NCI-H446 (cell line): ENCODE data around the gene EVI5.
"Not testable (repeated sequence)": the region's sequence is repeated elsewhere in the genome, so short reads cannot be mapped to it uniquely, and the experiment has no call there.

ENCODE experiments used
- DNase-seq, 2 experiments: peaks; one replicate each; lab custom pipeline; 2025; lab: John Stamatoyannopoulos, UW

EVI5 gene

DNA sequence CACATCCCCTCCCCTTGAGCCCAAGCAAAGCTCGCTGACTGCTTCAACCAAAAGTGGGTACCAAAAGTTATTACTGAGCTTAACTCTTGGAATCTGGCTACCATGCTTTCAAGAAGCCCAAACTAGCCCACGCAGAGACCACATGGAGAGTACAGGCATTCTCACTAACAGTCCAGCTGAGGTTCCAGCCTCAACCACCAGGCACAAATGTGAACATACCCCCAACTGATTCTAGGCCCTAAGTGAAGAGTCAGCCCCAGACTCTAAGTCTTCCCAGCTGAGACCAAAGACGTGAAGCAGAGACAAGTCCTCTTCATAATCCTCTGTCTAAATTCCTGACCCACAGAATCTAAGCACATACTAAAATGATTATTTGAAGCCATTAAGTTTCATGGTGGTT, 36.8 kb downstream of the EVI5 start:
- no peak for DNase-seq

DNA sequence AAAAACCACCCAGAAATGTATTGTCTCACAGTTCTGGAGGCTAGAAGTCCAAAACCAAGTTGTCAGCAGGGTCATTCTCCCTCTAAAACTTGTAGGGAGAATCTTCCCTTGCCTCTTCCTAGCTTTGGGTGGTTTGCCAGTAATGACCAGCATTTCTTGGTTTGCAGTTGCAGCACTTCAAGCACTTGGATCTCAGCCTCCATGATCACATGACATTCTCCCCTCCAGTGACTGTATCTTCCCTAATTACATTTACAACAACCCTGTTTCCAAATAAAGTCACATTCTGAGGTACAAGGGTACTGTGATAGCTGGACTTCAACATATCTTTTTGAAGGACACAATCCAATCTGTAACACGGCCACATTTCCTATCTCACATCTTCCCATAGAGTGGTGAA, 37.2 kb downstream of the EVI5 start:
- no peak for DNase-seq

DNA sequence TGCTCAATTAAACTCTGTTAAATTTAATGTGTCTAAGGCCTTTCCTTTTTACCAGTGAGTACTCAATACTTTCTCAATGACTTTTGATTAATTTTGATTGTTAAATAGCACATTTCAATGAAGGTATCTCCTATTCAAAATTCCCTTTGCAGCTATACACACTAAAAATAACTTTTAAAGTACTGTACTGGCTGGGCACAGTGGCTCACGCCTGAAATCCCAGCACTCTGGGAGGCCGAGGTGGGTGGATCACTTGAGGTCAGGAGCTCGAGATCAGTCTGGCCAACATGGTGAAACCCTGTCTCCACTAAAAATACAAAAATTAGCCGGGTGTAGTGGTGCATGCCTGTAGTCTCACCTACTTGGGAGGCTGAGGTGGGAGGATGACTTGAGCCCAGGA, 38.7 kb downstream of the EVI5 start:
- DNase-seq = not testable (repeated sequence)

DNA sequence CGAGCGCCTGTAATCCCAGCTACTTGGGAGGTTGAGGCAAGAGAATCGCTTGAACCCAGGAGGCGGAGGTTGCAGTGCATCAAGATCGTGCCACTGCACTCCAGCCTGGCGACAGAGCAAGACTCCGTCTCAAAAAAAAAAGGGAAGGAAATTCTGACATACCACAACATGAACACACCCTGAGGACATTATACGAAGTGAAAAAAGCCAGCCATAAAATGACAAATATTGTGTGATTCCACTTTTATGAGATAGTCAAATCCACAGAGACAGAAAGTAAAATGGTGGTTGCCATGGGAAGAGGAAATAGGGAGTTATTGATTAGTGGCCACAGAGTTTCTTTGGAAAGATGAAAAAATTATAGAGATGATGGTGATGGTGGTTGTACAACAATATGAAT, 41.7 kb downstream of the EVI5 start:
- no peak for DNase-seq

DNA sequence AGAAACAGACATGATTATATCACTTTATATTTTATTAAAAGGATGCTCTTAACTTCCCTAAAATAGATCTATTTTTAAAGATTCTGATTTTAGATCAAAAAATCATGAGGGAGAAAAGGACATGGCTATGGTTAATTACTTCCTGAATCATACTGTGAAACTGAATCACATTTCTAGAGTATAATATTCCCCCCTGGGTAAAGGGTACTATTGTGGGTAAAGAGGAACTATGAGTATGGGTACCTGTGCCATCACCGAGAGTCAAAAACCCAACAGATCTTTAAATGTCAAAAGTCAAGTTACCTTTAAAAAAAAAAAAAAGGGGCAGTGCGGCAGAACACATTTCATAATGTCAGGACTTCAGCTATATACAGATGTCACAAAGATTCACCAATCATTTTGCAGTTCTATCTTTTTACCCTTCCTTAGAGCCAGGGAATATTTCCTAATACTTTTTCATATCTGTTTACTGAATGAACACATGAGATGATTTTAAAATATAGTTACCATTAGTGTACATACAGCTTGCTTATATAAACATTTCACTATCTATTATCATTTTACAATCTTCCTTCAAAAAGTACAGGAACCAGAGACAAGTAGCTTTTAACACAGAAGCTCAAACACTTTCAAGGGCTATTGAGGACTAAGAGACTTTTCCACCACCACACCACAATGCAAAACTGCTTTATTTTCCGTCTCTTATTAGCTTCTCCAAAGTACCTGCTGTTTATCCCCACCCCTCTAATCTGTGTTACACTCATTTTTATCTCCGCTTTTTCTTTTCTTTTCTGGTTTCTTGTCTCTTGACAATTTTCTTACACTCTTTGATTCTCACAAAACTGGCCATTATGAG, 45.0 kb downstream of the EVI5 start:
- DNase-seq = no peak

DNA sequence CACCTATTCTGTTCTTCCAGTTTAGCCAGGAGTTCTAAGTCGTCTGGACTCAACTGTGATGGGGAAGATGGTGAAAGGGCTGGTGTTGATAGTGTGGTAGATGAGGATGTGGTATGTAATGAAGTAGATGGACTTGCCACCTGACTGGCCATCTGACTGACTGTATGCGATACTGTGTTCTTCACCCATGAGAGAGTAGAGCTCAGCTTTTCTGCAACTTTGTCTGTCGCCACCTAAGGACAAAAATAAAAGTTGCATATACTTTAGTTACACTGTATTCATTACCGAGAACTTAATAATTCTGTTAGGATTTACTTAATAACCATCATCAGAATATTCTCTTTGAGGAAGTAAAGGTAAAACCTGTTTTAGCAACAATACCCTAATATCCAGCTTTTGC, 48.5 kb downstream of the EVI5 start:
- DNase-seq = no peak

DNA sequence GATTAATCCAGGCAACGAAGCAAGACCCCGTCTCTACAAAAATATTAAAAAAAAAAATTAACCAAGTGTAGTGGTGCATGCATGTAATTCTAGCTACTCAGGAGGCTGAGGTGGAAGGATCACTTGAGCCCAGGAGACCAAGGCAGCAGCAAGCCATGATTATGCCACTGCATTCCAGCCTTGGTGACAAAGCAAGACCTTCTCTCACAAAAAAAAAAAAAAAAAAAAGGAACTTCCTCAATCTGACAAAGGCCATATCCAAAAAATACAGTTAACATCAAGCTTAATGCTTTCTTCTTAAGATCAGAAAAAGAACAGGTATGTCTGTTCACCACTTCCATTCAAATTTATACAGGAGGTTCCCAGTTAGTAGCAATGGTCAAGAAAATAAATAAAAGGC, 54.4 kb downstream of the EVI5 start:
- no peak for DNase-seq

DNA sequence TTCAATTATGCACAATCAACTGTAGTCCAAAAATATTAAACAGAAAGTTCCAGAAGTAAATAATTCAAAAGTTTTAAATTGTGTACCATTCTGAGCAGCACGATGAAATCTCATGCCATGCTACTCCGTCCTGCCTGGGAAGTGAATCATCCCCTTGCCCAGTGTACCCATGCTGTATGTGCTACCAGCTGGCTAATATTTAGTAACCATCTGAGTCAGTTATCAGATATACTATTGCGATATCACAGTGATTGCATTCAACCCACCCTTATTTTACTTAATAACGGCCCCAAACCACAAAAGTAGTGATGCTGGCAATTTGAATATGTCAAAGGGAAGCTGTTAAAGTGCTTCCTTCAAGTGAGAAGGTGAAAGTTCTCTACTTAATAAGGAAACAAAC, 56.2 kb downstream of the EVI5 start:
- no peak for DNase-seq

DNA sequence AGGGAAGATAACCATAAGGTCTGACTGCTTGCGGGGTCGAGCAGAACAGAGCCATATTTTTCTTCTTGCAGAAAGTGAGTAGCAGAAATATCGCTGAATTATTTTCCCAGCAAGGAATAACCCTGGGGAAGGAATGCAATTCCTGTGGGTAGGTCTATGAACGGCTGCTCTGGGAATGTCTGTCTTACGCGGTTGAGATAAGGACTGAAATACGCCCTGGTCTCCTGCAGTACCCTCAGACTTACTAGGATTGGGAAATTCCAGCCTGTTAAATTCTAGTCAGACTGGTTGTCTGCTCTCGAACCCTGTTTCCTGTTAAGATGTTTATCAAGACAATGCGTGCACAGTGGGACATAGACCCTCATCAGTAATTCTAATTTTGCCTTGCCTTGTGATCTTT, 61.2 kb downstream of the EVI5 start:
- DNase-seq = not testable (repeated sequence)

DNA sequence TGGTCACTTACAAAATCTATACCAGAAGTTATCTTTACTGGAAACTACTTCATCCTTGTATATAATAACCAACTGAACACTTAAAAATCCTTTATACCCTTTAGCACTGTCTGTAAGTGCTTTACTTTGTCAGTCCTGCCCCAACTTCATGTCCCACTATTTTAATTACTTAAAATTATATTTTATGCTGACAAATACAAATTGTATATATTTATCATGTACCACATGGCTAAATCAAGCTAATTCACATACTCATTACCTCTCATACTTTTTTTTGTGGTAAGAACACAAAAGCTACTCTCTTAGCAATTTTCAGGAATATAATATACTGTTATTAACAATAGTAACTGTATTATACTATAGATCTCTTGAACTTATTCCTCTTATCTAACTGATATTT, 63.0 kb downstream of the EVI5 start:
- DNase-seq = no peak

DNA sequence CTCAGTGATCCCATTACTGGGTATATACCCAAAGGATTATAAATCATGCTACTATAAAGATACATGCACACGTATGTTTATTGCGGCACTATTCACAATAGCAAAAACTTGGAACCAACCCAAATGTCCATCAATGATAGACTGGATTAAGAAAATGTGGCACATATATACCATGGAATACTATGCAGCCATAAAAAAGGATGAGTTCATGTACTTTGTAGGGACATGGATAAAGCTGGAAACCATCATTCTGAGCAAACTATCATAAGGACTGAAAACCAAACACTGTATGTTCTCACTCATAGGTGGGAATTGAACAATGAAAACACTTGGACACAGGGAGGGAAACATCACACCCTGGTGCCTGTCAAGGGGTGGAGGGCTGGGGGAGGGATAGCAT, 63.8 kb downstream of the EVI5 start:
- DNase-seq = not testable (repeated sequence)

DNA sequence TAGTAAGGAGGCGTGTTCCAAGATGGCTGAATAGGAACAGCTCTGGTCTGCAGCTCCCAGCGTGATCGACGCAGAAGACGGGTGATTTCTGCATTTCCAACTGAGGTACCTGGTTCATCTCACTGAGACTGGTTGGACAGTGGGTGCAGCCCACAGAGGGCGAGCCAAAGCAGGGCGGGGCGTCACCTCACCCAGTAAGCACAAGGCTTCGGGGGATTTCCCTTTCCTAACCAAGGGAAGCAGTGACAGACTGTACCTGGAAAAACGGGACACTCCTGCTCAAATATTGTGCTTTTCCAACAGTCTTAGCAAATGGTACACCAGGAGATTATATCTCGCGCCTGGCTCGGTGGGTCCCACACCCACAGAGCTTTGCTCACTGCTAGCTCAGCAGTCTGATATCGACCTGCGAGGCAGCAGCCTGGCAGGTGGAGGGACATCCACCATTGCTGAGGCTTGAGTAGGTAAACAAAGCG, 69.4 kb downstream of the EVI5 start:
- not testable (repeated sequence) for DNase-seq

DNA sequence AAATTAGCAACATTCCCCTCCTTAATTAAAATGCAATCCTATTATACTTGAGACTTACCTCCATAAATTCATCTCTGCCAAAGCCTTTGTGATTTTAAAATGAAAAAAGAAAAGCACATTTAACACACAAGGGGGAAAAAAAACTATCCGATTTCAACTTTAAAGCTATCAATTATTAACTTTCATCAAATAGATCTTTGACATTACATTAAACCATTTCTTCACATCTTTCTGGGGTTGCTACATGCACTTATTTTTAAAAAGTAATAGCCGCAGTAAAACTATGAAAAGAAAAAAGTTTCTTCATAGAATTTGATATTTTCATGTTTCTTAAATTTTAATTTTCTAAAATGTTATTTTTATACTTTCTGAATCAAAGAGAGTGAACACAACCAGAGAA, 71.0 kb downstream of the EVI5 start:
- no peak for DNase-seq

DNA sequence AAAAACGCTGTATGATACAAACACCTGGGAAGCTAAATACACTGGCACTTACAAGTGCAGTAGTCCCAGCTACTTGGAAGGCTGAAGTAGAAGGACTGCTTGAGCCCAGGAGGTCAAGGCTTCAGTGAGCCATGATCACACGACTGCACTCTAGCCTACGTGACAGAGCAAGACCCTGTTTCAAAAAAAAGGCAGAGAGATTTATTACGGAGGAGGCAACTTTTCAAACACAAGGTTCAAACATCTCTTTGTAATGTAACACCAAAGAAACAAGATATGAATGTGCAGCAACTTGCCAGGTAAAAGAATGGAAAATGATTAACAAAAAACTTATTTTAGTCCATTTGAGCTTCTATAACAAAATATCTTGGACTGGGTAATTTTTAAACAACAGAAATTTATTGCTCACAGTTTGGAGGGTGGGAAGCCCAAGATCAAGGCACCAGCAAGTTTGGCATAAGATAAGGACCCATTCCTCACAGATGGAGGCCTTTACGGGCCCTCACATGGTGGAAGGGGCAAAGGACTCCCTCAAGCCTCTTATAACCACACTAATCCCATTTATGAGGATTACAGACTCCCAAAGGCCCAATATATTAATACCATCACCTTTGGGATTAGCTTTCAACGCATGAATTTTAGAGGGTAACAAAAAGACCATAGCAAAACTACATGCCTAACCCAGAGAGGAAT, 73.3 kb downstream of the EVI5 start:
- no peak for DNase-seq

DNA sequence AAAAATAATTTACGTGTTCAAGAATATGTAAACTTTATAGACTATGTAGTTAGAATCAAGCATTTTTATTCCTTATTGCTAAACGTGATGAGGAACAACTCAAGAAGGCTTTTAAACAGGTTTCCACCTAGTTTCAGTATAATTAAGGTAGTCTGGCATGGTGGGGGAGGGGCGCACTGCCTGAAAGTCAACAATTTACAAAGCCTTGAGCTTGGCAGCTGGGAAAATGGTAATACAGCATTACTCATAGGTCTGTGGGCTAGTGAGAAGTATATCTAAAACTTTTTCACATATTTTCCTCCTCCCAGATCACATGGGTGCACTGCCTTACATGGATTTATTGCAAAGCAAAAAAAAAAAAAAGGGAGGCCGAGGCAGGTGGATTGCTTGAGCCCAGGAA, 75.2 kb downstream of the EVI5 start:
- no peak for DNase-seq

DNA sequence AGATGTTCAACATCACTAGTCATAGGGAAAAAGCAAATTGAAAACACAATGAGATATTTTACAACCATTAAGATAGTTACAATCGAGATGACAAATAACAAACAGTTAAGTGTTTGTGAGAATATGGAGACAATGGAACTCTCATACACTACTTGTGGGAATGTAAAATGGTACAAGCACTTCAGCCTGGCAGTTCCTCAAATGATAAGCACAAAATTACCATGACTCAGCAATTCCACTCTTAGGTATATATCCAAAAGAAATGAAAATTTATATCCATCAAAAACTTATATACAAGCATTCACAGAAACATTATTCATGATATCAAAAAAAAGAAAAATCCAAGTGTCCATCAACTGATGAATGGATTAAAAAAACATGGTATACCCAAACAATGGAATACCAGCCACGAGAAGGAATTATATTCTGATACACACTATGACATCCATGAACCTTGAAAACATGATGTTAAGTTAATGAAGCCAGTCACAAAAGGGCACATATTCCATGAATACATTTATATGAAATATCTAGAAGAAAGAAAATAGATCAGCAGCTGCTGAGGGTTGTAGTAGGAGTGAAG, 76.4 kb downstream of the EVI5 start:
- no peak for DNase-seq

DNA sequence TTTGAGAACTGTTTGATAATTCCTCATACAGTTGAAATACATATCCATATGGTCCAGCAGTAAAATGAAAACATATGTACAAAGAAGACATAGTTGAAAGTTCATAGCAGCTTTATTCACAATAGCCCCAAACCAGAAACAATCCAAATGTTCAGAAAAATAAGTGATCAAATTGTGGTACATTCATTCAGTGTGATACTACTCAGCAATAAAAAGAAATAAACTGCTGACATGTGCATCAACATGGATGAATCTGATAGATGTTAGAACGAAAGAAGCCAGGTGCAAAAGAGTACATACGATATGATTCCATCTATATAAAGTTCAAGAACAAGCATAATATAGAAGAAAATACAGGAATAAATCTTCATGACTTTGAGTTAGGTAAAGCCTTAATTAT, 77.2 kb downstream of the EVI5 start:
- no peak for DNase-seq

DNA sequence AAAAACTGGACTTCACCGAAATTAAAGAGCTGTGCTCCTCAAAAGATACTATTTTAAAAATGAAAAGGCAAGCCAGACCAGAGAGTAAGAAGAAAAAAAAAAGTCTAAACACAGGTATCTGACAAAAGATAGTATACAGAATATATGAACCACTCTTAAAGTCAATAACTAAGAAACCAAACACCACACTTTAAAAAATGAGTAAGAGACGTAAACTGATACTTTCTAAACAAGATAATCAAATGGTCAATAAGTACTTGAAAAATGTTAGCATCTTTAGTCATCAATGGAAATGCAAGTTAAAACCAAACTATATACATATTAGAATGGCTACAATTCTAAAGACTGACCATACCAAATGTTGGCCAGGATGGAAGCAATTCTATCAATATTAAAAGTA, 77.6 kb downstream of the EVI5 start:
- DNase-seq = no peak

DNA sequence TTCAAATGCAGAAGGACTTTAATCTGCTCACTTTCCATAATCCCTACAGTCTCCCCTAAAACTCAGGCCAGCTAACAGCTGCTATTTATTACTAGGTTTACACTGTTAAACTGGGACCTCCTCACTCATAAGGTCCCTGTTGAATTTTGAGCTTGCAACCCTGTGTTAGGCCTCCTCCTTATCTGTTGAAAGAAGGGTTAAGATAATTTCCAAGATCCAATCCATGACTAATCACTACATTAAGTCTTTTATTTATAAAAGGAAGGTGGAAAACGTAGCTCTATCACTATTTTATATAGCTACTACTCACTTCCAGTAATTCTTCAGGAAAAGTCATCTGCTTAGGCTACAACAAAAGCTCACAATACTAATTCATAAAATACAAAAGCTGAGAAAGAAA, 79.5 kb downstream of the EVI5 start:
- DNase-seq = no peak

DNA sequence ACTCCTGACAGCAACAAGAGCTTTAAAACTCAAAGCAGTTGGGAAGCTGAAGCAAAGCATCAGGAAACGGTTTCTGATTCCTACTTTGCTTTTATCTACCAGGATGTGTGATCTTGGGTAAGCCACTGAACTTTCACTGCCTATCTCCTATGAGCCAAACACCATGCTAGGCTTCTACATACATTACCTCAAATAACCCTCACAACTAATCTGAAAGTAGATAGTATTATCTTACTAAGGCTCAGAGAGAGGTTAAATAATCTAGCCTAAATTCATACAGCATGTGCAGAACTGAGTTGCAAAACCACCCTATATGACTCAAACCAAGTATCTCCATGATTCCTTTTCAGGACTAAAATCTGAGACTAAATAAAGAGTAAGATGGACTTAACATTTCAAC, 83.8 kb downstream of the EVI5 start:
- no peak for DNase-seq

DNA sequence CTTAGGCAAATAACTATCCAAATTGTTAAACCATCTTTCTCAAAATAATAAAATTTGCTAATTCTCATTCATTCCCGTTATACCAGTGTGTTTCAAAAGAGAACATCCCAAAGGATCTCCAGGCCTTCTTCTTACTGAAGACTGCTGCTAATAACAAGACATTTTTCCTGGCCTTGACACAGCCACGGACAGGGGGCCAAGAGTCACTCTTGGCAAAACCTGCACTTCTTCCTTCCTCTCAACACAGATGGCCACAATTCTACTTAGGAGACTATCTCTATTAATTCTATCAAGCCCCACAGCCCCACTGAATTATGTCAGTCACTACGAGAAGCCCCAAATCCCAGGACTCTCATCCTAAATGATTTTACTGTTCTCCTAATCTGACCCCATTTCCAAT, 86.0 kb downstream of the EVI5 start:
- no peak for DNase-seq

DNA sequence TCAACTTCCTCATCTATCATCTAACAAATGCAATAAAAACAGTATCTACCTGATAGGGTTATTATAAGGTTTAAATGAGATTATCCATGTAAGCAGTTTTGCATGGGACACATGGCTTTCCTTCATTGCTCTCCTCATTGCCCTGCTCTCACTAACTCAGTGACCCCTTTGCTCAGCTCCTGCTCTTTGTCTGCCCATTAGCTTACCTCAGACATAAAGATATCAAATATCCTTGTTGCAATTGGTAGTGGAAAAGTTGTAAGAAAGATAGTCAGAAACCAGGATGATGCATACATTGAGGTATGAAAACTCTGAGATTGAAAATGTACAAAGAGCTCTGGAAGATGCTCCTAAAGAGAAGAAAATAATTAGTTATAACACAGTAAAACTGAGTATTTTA, 89.8 kb downstream of the EVI5 start:
- DNase-seq = no peak

DNA sequence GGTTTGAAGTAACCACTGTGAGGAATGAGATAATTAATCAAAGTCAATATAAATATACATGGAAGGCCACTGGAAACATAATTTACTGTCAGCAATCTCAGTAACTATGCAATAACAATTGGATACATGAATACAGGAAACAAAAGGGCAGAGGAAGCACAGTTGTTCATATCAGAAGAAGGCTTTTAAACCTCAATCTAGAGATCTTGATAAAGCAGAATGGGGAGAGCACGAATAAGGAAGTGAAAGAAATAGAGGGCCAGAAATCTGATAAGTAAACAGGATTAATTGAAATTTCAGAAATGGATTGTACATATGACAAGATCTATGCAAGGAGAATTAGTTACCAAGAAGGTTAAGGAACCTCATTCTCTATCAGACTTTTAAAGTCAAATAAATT, 93.0 kb downstream of the EVI5 start:
- DNase-seq = no peak
